Upper lobe of left lung (tissue), 4 donors: ENCODE data around the gene CHAC1.

ENCODE experiments used
- CTCF ChIP-seq, 6 experiments: fragments of 450-650 bp in 4 of 6; fragments of 200-600 bp in 2 of 6; sonication (generic) in 2 of 6; IDR thresholded peaks; one replicate each; pipeline ENCODE4 v1.5.1; 2016 to 2019; ENCODE audit warnings: antibody characterized with exemption in 6 of 6
- POLR2A ChIP-seq, 4 donors: fragments of 450-650 bp; IDR thresholded peaks; one replicate each; pipeline ENCODE4 v1.5.1; 2016 to 2017; ENCODE audit warnings: antibody characterized with exemption in 4 of 4, mild to moderate bottlenecking in 2 of 4

- TF ChIP-seq CTCF (IDR thresholded peaks at IDR 0.05) = no peak
- TF ChIP-seq POLR2A (IDR thresholded peaks at IDR 0.05) = no peak
Observed at GRCh38 chr15:40932649-40933516, 20.4 kb upstream of the CHAC1 start.
